Endothelial cell of umbilical vein (primary cell): ENCODE data around the gene REM2. TPM values are rescaled to one million over a fixed set of nuclear protein-coding genes. Genes with fewer than 3 reads are reported as not detected.

Source experiments
- BruUV-seq: library from RNA; stranded (reverse); fragments of 400-500 nt; replicated peaks from 2 replicates; lab custom pipeline; 2021; lab: Mats Ljungman, UMichigan
- CTCF ChIA-PET: fragments of 300-600, 350-600 bp; sonication (Branson Sonifier 250); formaldehyde crosslinking; loops from one replicate; lab custom pipeline; 2021; ENCODE audit warnings: antibody characterized with exemption, inconsistent platforms; lab: Charles Lee
- POLR2A ChIA-PET: fragments of 300-600, 350-600 bp; sonication (Branson Sonifier 250); formaldehyde crosslinking; loops from one replicate; lab custom pipeline; 2021; ENCODE audit warnings: antibody characterized with exemption, inconsistent platforms; lab: Charles Lee
- DNase-seq: peaks from one replicate; pipeline ENCODE4 v3.0.0-alpha.2; 2011; ENCODE audit warnings: low read depth, low spot score
- FAIRE-seq: peaks from 2 replicates; lab custom pipeline; 2011; peaks lifted over from hg19 to GRCh38; lab: Jason Lieb, UNC
- H2AFZ ChIP-seq: 2 replicates; pipeline ENCODE4 v1.6.0; 2012; ENCODE audit warnings: low read depth, low read length, control low read depth, inconsistent platforms
- H3K27ac ChIP-seq: 2 replicates; pipeline ENCODE4 v1.5.1; 2011; ENCODE audit warnings: low read depth, mild to moderate bottlenecking, control low read depth, low read length, moderate library complexity; ENCODE audit not compliant: insufficient read depth
- H3K27me3 ChIP-seq, 2 experiments: 2 replicates each; pipeline versions ENCODE4 v1.6.0 to v1.6.1; 2011; ENCODE audit warnings: low read length in 2 of 2, mixed read lengths in 1 of 2; ENCODE audit not compliant: control insufficient read depth in 2 of 2, insufficient read depth in 2 of 2
- H3K36me3 ChIP-seq, 2 experiments: 2 replicates in 1 of 2; 3 replicates in 1 of 2; pipeline ENCODE4 v1.5.1; 2011; ENCODE audit warnings: low read length in 2 of 2, mild to moderate bottlenecking in 1 of 2, moderate library complexity in 1 of 2; ENCODE audit not compliant: control insufficient read depth in 2 of 2, insufficient read depth in 2 of 2; ENCODE audit errors: extremely low read depth in 1 of 2
- H3K4me1 ChIP-seq: 3 replicates; pipeline ENCODE4 v1.5.1; 2011; ENCODE audit warnings: mild to moderate bottlenecking, low read length; ENCODE audit not compliant: control insufficient read depth, insufficient read depth; ENCODE audit errors: extremely low read depth
- H3K4me2 ChIP-seq: 2 replicates; pipeline ENCODE4 v1.6.1; 2011; ENCODE audit warnings: low read length, control low read depth, mixed read lengths; ENCODE audit not compliant: insufficient read depth
- H3K4me3 ChIP-seq, 3 experiments: fragments of 200-600 bp in 1 of 3; sonication (generic), shearing (Covaris generic) in 1 of 3; replicated peaks in 1 of 3; 2 replicates each; pipeline ENCODE4 v1.5.1; 2011 to 2016; ENCODE audit warnings: control low read depth in 3 of 3, low read length in 3 of 3, mild to moderate bottlenecking in 2 of 3, inconsistent platforms in 1 of 3, low read depth in 1 of 3, moderate library complexity in 1 of 3; ENCODE audit not compliant: insufficient read depth in 1 of 3
- H3K79me2 ChIP-seq: 2 replicates; pipeline ENCODE4 v1.6.0; 2012; ENCODE audit warnings: low read length, inconsistent platforms; ENCODE audit not compliant: control insufficient read depth, insufficient read depth
- H3K9ac ChIP-seq: replicated peaks from 2 replicates; pipeline ENCODE3; 2011; ENCODE audit warnings: low read length, control low read depth; ENCODE audit not compliant: insufficient read depth; ENCODE audit errors: extremely low read depth
- H3K9me1 ChIP-seq: replicated peaks from 3 replicates; pipeline ENCODE4 v1.6.0; 2011; ENCODE audit warnings: mild to moderate bottlenecking, low read length; ENCODE audit not compliant: control insufficient read depth, insufficient read depth; ENCODE audit errors: extremely low read depth
- H3K9me3 ChIP-seq: replicated peaks from 2 replicates; pipeline ENCODE4 v1.5.1; 2012; ENCODE audit warnings: low read length, inconsistent platforms; ENCODE audit not compliant: control insufficient read depth, insufficient read depth
- H4K20me1 ChIP-seq: replicated peaks from 2 replicates; pipeline ENCODE3; 2011; ENCODE audit warnings: mild to moderate bottlenecking, low read length; ENCODE audit not compliant: control insufficient read depth, insufficient read depth; ENCODE audit errors: extremely low read depth
- CTCF ChIP-seq, 2 donors: IDR thresholded peaks; 1 replicate in 1 of 2; 2 replicates in 1 of 2; pipeline ENCODE4 v1.5.1; 2011; ENCODE audit warnings: low read length in 2 of 2, mild to moderate bottlenecking in 2 of 2, moderate library complexity in 2 of 2, control low read depth in 1 of 2, inconsistent platforms in 1 of 2, low read depth in 1 of 2; ENCODE audit not compliant: insufficient read depth in 1 of 2; ENCODE audit errors: extremely low read depth in 1 of 2
- EZH2 ChIP-seq: IDR thresholded peaks from 2 replicates; pipeline ENCODE4 v1.6.1; 2012; ENCODE audit warnings: borderline replicate concordance, low read depth, mild to moderate bottlenecking, moderate library complexity, low read length, inconsistent platforms; ENCODE audit not compliant: severe bottlenecking
- FOS ChIP-seq: IDR thresholded peaks from 2 replicates; pipeline ENCODE4 v1.6.1; 2011; ENCODE audit warnings: mild to moderate bottlenecking, low read length, moderate library complexity, borderline replicate concordance; ENCODE audit not compliant: insufficient read depth
- GATA2 ChIP-seq: IDR thresholded peaks from 2 replicates; pipeline ENCODE4 v1.7.0; 2011; ENCODE audit warnings: low read depth, mild to moderate bottlenecking, moderate library complexity, mixed read lengths, low read length; ENCODE audit not compliant: insufficient read length, insufficient read depth
- JUN ChIP-seq: IDR thresholded peaks from 2 replicates; pipeline ENCODE4 v1.6.1; 2011; ENCODE audit warnings: borderline replicate concordance, low read depth; ENCODE audit not compliant: insufficient read length, insufficient read depth
- MAX ChIP-seq: IDR thresholded peaks from 2 replicates; pipeline ENCODE4 v1.6.1; 2011; ENCODE audit not compliant: insufficient read depth, insufficient read length
- MYC ChIP-seq: IDR thresholded peaks from one replicate; pipeline ENCODE4 v1.6.1; 2011; ENCODE audit warnings: mild to moderate bottlenecking, low read depth, low read length
- POLR2A ChIP-seq: IDR thresholded peaks from 2 replicates; pipeline ENCODE4 v1.6.1; 2012; ENCODE audit warnings: low read depth, mild to moderate bottlenecking, control low read depth, low read length
- POLR2AphosphoS5 ChIP-seq: IDR thresholded peaks from 2 replicates; pipeline ENCODE4 v1.6.1; 2012; ENCODE audit warnings: low read depth, mild to moderate bottlenecking, control low read depth, low read length, moderate library complexity; ENCODE audit not compliant: insufficient read depth
- dilution Hi-C: fragments of 300-500 bp; cut with MboI; formaldehyde crosslinking; loops from one replicate; pipeline ENCODE4 v1.15.0; 2019; ENCODE audit warnings: low sequenced_read_pairs; ENCODE audit not compliant: extremely low pct_ligation_motif_present
- intact Hi-C: fragments of 100-400 bp; cut with micrococcal nuclease; formaldehyde crosslinking; loops from one replicate; pipeline ENCODE4 v1.10.0; 2022
- polyA plus RNA-seq, 4 experiments: library from polyadenylated mRNA; depleted of rRNA in 3 of 4; stranded (reverse) in 3 of 4; unstranded in 1 of 4; fragments of >200 nt; gene quantifications; 2 replicates each; pipeline versions ENCODE4 v1.2.1 to v1.2.3, GENCODE V29; 2011 to 2012; ENCODE audit warnings: missing spikeins in 1 of 4
- total RNA-seq: library from RNA; stranded (reverse); gene quantifications from 2 replicates; pipeline ENCODE4 v1.2.3, GENCODE V29; 2021

Gene REM2
- total and polyA plus RNA-seq, 2 donors (not counting 3 experiments of a cell fraction or from before 2014, with no cell fraction given): 0.33 TPM; not detected in 1

GRCh38 chr14:22845103-22845394, 38.0 kb upstream of the REM2 start:
- CTCF ChIA-PET: interaction anchor here (1.2 to 1.6 kb wide), 2 partner anchors 22 to 275 kb away, joined by 5 read pairs; no protein-coding TSS in a partner anchor
- no peak overlapping the region for H3K27ac ChIP-seq
- no peaks in the 10 kb centered on the region for H3K9me1 ChIP-seq
- H3K4me3 ChIP-seq: no peak overlapping the region
- H3K27me3 ChIP-seq: no peaks in the 10 kb centered on the region
- FAIRE-seq (no peak), DNase-seq (no peak)
- POLR2A ChIA-PET: no interaction called here
- intact Hi-C loops (no loop called here), dilution Hi-C loops (no loop called here)
- peaks cover 62% of the 10 kb centered on the region for H3K79me2 ChIP-seq
- TF ChIP-seq POLR2AphosphoS5 (no peak), CTCF (IDR thresholded peaks at IDR 0.05; ENCODE audit: extremely low read depth in 1 of 2, insufficient read depth in 1 of 2, low read depth in 1 of 2, low read length in 2 of 2) (no peak), GATA2 (no peak), POLR2A (no peak), EZH2 (no peak), MAX (no peak), MYC (no peak), JUN (no peak), FOS (no peak)
- H2AFZ ChIP-seq: no peak overlapping the region
- H4K20me1 ChIP-seq: no peaks in the 10 kb centered on the region
- peaks cover 50% of the 10 kb centered on the region for H3K4me1 ChIP-seq
- H3K9ac ChIP-seq: no peak overlapping the region
- no peaks in the 10 kb centered on the region for H3K9me3 ChIP-seq
- peaks cover 36 to 59% of the 10 kb centered on the region in 2 experiments for H3K36me3 ChIP-seq
- BruUV-seq: no TSS peak
- no peak overlapping the region for H3K4me2 ChIP-seq
